COLO668 (cell line): ENCODE measurements around the gene NCAM1.
"Not testable (repeated sequence)": the region's sequence is repeated elsewhere in the genome, so short reads cannot be mapped to it uniquely, and the experiment has no call there.

Source experiments
- DNase-seq: peaks from one replicate; lab custom pipeline; 2025; ENCODE audit not compliant: unreplicated experiment; lab: John Stamatoyannopoulos, UW

Gene NCAM1

GRCh38 chr11:113018913-113019312 is 57.7 kb downstream of the NCAM1 start:
- DNase-seq, result no peak

- no peak for DNase-seq
Measured at GRCh38 chr11:113019711-113020110, 58.5 kb downstream of the NCAM1 start.

DNA sequence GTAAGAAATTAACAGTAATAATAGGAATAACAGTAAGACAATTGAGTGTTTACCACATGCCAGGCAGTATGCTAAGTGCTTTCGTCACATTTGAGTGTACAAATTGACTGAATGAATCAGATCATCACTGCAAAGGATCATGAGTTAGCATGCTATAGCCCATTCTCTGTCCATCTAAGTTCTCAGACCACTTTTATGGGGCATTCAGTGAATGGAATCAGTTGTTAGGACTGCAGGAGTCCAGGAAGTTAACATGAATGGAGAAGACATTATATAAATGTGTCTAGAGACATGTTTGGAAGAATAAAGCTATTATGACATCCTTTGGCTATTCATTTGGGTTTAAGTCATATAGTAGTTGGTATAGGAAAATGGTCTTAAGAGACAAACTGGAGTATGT is 59.9 kb downstream of the NCAM1 start:
- no peak for DNase-seq

DNA sequence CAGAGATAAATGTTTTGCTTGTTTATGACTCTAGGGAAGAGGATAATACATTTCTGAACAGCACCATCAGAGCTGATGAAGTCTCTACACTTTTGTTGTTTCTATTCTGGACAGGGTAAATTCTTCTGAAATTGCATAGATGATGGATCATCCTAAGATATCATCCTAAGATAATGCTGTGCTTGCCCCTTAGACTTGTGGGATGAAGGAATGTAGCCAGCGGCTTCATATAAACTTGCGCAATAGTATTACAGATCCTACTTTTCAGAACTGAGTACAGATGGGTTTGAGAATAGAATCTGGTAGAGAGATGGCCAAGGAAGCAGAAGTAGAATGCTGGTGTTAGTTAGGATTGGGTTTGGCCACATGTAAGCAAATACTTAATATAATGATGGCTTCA is 61.0 kb downstream of the NCAM1 start:
- no peak for DNase-seq

GRCh38 chr11:113023228-113023627 is 62.0 kb downstream of the NCAM1 start:
- DNase-seq, result no peak

DNA sequence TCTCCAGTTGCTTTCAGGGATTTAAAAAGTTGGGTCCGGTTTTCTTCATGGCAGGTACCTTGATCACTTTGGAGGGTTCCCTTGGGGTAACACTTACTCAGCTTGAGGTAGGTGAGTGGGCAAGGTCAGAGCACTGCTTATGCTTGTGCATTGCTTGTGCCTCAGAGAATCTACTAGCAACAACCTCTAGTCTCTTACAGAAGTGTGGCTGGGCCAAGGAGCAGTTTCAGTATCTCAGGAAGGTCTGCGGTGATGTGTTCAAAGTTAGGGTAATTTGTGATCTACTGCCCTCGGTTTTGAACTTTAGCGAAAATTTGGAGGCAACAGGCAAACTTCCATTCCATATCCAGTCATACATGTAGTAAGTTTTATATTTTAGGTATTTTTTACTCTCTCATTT is 62.8 kb downstream of the NCAM1 start:
- DNase-seq, result no peak

GRCh38 chr11:113026778-113027177 is 65.6 kb downstream of the NCAM1 start:
- DNase-seq, result no peak

- DNase-seq, result no peak
Measured at GRCh38 chr11:113034576-113034975, 73.4 kb downstream of the NCAM1 start.

DNA sequence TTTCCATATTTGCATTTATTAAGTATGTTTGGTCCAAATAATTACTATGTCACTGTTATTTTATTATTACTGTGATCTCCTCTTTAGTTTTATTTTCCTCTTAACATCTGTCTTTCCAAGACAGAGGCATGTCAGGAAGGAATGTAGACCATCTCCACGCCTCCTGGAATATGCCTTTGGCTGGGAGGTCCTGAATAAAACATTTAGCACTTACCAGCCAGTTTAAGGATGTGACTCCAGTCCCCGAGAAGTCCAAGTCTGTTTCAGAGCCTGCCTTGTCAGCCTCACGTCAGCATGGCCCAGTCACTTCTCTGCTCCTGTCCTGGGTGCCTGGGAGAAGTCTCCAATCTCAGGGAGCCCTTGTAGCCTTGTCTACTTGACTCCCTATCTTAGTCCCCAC is 74.5 kb downstream of the NCAM1 start:
- no peak for DNase-seq

- DNase-seq, result no peak
Measured at GRCh38 chr11:113043698-113044097, 82.5 kb downstream of the NCAM1 start.

GRCh38 chr11:113045146-113045545 is 83.9 kb downstream of the NCAM1 start:
- no peak for DNase-seq

GRCh38 chr11:113046866-113047265 is 85.6 kb downstream of the NCAM1 start:
- DNase-seq, result no peak

GRCh38 chr11:113048820-113049768 is 87.9 kb downstream of the NCAM1 start:
- no peak for DNase-seq

DNA sequence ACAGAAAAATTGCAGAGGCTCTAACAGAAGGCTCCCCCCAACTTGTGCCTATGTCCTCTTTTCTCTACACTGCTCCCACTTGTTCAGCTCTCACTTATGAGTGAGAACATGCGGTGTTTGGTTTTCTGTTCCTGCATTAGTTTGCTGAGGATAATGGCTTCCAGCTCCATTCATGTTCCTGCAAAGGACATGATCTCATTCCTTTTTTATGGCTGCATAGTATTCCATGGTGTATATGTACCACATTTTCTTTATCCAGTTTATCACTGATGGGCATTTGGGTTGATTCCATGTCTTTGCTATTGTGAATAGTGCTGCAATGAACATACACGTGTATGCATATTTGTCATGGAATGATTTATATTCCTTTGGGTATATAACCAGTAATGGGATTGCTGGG is 91.8 kb downstream of the NCAM1 start:
- not testable (repeated sequence) for DNase-seq

- DNase-seq, result no peak
Measured at GRCh38 chr11:113057038-113057437, 95.8 kb downstream of the NCAM1 start.

DNA sequence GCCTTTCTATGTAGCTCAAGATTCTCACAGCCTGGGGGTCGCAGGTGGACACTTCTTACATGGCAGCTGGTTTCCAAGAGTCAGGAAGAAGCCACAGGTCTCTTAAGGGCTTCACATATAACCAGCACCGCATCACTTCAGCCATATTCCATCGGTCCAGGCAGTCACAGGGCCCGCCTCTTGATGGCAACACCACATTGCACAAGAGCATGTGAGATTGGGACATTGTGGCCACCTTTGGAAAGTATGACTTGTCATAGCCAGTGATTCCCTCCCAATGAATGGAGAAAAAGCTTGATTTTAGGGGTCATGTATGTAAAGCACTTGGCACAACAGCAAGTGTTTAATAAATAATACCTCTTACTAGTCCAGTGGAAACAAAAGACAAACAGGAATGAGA is 98.3 kb downstream of the NCAM1 start:
- DNase-seq, result no peak

- no peak for DNase-seq
Measured at GRCh38 chr11:113065330-113065729, 104.1 kb downstream of the NCAM1 start.

DNA sequence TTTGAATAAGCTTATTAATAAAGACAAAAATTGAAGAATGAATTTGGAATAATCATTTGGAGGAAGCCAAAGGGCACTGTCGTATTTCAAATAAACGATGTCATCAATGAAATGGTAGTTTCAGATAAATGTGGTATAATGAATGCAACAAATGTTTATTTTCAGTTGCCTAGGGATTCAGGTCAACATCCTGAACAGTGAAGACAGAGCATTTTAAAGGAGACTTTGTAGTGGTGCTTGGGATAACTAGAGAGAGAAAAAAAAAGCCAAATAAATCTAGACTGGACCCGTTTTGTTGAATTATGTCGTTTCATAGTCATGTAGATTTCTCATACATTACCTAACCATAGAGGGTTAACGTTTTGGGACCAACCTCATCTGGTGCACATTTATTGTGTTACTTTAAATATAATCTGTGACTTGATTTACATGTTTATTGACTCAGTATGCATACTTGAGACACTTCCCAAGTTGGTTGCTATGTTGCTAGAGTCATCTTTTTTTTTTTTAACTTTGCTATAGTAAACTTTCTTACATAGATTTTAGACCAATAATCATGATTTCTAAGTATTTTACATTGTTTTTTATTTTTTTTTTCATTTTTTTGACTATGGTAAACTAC is 111.1 kb downstream of the NCAM1 start:
- no peak for DNase-seq

DNA sequence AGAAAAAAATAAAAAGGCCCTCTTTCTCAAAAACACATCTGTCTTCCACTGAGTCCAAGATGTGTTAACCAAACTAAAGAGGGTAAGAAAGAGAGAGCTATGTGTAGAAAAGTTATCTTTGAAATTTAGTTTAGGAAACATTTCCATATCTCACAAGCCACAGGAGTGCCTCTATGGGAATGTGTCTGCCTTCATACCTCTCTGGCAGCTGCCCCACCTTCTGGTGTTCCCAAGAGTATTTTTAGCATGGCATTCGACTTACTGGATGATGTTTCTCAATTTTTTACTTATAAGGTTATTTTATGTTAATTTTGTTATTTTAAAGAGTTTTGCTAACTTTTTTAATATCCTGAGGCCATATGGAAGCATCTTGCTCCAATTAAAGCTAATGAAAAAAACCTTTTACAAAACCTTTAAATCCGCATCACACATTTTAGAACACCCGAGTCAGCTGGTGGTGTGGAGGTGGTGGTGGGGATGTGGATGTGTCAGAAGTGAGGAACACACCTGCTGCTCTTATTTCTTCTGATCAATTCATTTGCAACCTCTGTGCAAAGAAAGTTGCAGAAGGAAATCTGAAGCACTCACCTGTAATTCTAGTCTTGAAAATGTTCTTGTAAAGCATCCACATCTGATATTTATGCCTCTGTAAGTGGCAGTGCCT is 112.2 kb downstream of the NCAM1 start:
- no peak for DNase-seq

GRCh38 chr11:113075586-113076095 is 114.4 kb downstream of the NCAM1 start:
- DNase-seq, result no peak

GRCh38 chr11:113077379-113077778 is 116.2 kb downstream of the NCAM1 start:
- DNase-seq, result no peak
